ENCODE measurements around the gene CPN2.

DNA sequence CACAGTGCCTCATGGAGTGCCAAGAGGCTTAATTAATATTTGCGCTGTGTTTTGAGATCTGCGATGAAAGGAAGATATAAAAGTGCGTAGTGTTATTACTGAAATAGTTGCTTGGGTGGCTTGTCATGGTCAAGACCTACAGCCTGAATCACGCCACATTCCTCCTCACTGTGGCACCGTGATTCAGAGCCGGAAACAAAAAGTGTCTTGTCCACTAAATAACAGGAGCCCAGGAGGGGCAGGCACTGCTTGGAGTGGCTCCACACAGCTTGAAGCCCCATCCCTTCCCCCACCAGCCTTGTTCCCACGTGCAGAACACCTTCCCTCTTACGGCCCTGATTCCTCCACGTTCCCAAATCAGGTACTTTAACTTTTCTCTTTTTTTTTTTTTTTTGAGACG, 19.6 kb upstream of the CPN2 start:
- TF ChIP-seq, protein P1, sequence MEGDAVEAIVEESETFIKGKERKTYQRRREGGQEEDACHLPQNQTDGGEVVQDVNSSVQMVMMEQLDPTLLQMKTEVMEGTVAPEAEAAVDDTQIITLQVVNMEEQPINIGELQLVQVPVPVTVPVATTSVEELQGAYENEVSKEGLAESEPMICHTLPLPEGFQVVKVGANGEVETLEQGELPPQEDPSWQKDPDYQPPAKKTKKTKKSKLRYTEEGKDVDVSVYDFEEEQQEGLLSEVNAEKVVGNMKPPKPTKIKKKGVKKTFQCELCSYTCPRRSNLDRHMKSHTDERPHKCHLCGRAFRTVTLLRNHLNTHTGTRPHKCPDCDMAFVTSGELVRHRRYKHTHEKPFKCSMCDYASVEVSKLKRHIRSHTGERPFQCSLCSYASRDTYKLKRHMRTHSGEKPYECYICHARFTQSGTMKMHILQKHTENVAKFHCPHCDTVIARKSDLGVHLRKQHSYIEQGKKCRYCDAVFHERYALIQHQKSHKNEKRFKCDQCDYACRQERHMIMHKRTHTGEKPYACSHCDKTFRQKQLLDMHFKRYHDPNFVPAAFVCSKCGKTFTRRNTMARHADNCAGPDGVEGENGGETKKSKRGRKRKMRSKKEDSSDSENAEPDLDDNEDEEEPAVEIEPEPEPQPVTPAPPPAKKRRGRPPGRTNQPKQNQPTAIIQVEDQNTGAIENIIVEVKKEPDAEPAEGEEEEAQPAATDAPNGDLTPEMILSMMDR (IDR thresholded peaks at IDR 0.05; ENCODE audit: low read depth, low read length): no peak
- TF ChIP-seq EZH2phosphoT487 (IDR thresholded peaks at IDR 0.05; ENCODE audit: low read depth): no peak
